Activated naive CD4-positive, alpha-beta T cell treated with Interleukin-2 at 50 U/mL for 16 hours (primary cell): ENCODE results near the gene FOSL2.

Experiments
- DNase-seq: peaks from one replicate; pipeline ENCODE4 v3.0.0-alpha.2; 2020

FOSL2 gene

GRCh38 chr2:28453396-28453795 lies 60.7 kb downstream of the FOSL2 start:
- DNase-seq, result no peak

DNA sequence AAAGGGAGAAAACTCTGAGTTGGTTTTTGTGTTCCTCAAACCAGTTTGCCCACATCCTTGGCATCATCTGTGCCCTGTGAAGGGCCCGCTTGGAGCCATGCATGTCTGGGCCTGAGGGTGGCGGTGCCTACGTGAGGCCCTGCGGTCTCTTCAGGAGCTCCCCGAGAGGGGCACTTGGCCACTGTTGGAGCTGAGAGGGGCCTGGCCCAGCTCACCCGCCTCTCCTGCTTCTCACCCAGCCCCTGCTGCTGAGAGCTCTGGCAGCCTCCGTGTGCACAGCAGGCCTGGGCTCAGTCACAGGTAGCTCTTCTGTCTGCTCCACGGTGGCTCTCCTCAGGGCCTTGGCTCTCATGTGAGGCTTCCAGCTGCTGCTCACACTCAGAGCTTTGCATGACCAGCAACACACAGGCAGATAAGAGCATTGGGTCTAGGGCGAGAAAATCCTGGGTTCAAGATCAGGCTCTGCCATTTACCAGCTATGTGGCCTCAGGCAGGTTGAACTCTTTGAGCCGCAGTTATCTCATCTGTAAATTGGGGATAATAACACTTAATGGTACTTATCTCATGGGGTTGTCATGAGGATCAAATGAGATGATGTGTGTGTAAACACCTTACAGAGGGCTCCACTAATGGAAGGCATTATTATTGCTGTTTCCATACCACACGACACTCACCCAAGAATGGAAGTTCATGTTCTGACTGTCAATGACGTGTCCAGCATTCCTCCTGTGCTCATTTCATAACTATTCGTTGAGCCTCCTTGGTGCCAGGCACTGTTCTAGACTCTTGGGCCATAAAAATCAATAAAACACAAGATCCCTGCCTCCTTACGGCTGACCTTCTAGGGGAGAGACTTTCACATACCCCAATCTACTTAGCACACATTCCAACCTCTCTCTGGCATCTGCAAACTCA lies 61.6 kb downstream of the FOSL2 start:
- DNase-seq, result no peak

DNA sequence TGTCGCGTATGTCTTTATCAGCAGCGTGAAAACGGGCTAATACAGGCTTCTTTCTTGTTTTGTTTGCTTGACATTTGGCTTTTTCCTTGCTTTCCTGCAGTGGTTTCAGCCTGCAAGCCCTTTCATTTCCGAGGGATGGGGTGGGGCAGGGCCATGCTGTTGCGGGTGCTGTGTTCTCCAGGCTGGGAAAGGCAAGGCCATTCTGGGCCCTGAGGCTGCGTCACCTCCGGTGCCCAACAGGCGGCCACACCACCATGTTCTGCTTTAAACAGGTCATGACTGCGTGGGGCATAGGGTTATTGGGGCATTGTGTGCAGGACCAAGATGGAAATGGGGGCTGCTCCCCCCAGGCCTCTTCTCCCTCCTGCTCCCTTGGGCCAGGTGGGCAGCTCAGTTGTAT lies 64.6 kb downstream of the FOSL2 start:
- DNase-seq, result no peak

DNA sequence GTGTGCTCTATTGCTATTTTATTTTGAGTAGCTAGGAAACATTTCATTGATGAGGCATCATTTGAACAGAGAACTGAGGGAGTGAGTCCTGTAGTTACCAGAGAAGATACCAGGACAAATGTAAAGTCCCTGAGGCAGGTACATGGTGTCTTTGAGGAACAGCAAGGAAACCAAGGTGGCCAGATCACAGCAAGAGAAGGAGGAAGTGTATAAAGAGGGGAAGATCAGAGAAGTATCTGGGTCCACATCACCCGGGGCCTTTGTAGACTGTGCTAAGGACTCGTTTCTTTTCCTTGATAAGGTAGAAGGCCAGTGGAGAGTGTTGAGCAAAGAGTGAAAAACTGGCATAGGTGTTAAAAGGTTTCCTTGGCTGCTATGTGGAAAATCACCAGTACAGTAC lies 68.4 kb downstream of the FOSL2 start:
- no peak for DNase-seq

GRCh38 chr2:28462122-28462521 lies 69.5 kb downstream of the FOSL2 start:
- no peak for DNase-seq

- DNase-seq, result no peak
These were observed 70.7 kb downstream of the FOSL2 start for GRCh38 chr2:28463211-28463816.

GRCh38 chr2:28463893-28464292 lies 71.2 kb downstream of the FOSL2 start:
- no peak for DNase-seq

GRCh38 chr2:28465148-28465885 lies 72.7 kb downstream of the FOSL2 start:
- DNase-seq, result no peak
